Parathyroid adenoma (tissue), 2 donors: ENCODE results near the gene PAX8.
"Not testable (repeated sequence)": the region's sequence is repeated elsewhere in the genome, so short reads cannot be mapped to it uniquely, and the experiment has no call there.

Experiments used
- H2AFZ ChIP-seq: fragments of 300-600 bp; sonication (generic); one replicate; pipeline ENCODE4 v1.7.0; 2017; ENCODE audit warnings: antibody characterized with exemption, mild to moderate bottlenecking
- H3K27ac ChIP-seq: fragments of 300-600 bp; sonication (generic); one replicate; pipeline ENCODE4 v1.7.0; 2017
- H3K27me3 ChIP-seq: fragments of 300-600 bp; sonication (generic); one replicate; pipeline ENCODE4 v1.7.0; 2017; ENCODE audit warnings: low read length; ENCODE audit not compliant: control insufficient read depth, insufficient read depth
- H3K36me3 ChIP-seq: fragments of 300-600 bp; sonication (generic); one replicate; pipeline ENCODE4 v1.7.0; 2017; ENCODE audit warnings: low read length; ENCODE audit not compliant: control insufficient read depth, insufficient read depth
- H3K4me1 ChIP-seq: fragments of 300-600 bp; sonication (generic); one replicate; pipeline ENCODE4 v1.7.0; 2017; ENCODE audit warnings: control low read depth
- H3K4me2 ChIP-seq: fragments of 300-600 bp; sonication (generic); one replicate; pipeline ENCODE4 v1.7.0; 2017; ENCODE audit warnings: low read length
- H3K4me3 ChIP-seq: fragments of 300-600 bp; sonication (generic); one replicate; pipeline ENCODE4 v1.7.0; 2017; ENCODE audit warnings: low read depth, low read length
- H3K79me2 ChIP-seq: fragments of 300-600 bp; sonication (generic); one replicate; pipeline ENCODE4 v1.7.0; 2017; ENCODE audit warnings: control low read depth
- H3K9ac ChIP-seq: fragments of 300-600 bp; sonication (generic); one replicate; pipeline ENCODE4 v1.7.0; 2017; ENCODE audit warnings: mild to moderate bottlenecking
- H3K9me3 ChIP-seq: fragments of 300-600 bp; sonication (generic); one replicate; pipeline ENCODE4 v1.7.0; 2017; ENCODE audit warnings: low read length; ENCODE audit not compliant: control insufficient read depth
- TF ChIP-seq, protein P1 (sequence below): fragments of 300-600 bp; sonication (generic); IDR thresholded peaks from one replicate; pipeline ENCODE4 v1.7.0; 2017; ENCODE audit warnings: antibody characterized with exemption, mild to moderate bottlenecking
- donor health status: primary hyperparathyroidism.

Gene PAX8

DNA sequence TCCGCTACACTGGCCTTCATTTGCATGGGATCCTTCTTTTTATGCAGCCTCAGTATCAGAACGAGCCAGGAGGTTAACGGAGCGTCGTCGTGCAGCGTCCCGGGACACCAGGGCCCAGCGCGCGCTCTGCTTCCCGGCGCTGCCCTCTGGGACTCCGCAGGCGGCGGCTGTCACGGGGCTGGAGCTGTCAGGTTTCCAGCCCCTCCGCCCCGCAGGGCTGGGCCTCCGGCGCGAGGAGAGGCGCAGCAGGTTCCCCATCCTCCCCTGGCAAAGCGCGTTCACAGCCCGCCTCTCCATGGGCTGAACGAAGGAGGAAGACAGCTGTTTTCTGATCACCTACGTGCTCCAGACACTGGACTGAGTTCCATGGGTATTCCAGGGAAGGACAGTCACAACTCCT lies 12.5 kb upstream of the PAX8 start:
- H2AFZ ChIP-seq, result no peak overlapping the region
- no peak overlapping the region for H3K4me2 ChIP-seq
- no peak overlapping the region for H3K4me3 ChIP-seq
- no peak overlapping the region for H3K9ac ChIP-seq
- no peaks in the 10 kb centered on the region for H3K79me2 ChIP-seq
- H3K9me3 ChIP-seq, result no peaks in the 10 kb centered on the region
- no peaks in the 10 kb centered on the region for H3K4me1 ChIP-seq
- H3K27me3 ChIP-seq, result no peaks in the 10 kb centered on the region
- TF ChIP-seq, protein P1, sequence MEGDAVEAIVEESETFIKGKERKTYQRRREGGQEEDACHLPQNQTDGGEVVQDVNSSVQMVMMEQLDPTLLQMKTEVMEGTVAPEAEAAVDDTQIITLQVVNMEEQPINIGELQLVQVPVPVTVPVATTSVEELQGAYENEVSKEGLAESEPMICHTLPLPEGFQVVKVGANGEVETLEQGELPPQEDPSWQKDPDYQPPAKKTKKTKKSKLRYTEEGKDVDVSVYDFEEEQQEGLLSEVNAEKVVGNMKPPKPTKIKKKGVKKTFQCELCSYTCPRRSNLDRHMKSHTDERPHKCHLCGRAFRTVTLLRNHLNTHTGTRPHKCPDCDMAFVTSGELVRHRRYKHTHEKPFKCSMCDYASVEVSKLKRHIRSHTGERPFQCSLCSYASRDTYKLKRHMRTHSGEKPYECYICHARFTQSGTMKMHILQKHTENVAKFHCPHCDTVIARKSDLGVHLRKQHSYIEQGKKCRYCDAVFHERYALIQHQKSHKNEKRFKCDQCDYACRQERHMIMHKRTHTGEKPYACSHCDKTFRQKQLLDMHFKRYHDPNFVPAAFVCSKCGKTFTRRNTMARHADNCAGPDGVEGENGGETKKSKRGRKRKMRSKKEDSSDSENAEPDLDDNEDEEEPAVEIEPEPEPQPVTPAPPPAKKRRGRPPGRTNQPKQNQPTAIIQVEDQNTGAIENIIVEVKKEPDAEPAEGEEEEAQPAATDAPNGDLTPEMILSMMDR, result no peak
- H3K36me3 ChIP-seq, result no peaks in the 10 kb centered on the region
- H3K27ac ChIP-seq, result no peak overlapping the region

DNA sequence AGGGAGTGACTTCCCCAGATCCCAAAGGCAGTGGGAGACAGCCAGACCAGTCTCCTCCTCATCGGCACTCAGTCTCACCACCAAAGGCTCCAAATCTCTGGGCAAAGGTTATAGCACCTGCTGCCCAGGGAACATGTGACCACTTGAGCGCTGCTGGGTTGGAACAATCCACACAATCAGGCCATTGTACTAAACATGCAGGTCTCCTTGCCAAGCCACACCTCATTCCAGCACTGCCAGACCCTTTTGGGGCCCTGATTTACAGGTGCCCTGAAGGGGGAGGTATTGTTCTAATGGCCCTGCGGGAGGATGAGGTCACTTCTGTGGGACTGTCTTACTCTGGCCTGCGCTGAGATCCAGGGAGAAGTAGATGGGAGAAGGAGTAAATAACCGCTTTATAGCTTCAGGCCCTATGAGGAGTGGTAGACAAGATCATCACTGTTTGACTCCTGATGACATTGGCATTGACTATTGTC lies 10.0 kb upstream of the PAX8 start:
- H3K4me1 ChIP-seq, H3K4me3 ChIP-seq, H3K27ac ChIP-seq: not testable (repeated sequence)

DNA sequence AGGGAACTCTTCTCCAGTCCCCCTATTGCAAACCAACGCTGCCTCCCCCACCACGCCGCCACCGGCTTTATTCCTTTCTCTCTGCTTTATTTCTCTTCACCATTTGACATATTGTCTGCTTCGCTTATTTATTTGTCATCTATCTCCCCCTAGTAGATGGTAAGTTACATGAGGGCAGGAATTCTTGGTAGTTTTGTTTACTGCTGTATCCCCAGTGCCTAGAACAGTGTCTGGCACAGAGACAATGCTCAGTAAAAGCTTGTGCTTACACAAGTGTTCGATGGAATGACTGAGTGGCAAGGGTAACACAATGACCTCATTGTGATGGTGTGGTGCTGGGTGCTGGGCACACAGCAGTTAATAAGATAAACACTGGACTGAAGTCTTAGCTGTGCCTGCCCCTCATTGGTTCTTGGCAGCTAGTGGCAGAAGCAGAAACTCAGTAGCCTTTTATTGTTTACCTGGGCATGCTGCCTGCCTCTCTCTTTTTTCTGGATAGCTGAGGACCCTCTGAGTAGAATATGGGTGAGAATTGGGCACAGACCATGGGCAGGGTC lies 9.5 kb upstream of the PAX8 start:
- H3K79me2 ChIP-seq, H3K9me3 ChIP-seq, H2AFZ ChIP-seq, H3K4me1 ChIP-seq, H3K27ac ChIP-seq, H3K4me3 ChIP-seq, H3K9ac ChIP-seq, H3K4me2 ChIP-seq, H3K27me3 ChIP-seq, H3K36me3 ChIP-seq: not testable (repeated sequence)

More for the DNA sequence above, 10.0 kb upstream of the PAX8 start:
- H3K9ac ChIP-seq, H3K9me3 ChIP-seq, H3K27me3 ChIP-seq, H3K79me2 ChIP-seq, H3K36me3 ChIP-seq, H2AFZ ChIP-seq, H3K4me2 ChIP-seq: not testable (repeated sequence)

DNA sequence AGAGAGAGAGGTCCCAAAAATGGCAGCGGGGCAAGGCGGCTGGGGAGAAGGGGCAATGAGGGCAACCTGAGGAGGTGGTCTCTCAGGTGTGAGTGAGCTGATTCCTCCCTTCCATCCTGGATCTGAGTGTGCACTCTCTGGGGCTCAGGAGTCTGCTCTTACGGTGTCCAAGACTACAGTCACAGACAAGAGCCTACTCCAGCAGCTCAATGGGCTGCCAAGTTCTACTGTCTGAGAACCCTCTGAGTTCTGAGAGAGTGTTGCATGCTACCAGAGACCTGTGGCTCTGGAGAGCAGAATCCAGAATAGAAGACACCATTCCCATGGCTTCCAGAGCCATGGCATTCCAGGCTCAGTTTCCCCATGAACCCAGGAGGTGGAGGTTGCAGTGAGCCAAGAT lies 7.1 kb upstream of the PAX8 start:
- no peak overlapping the region for H3K4me2 ChIP-seq
- H3K9ac ChIP-seq, result no peak overlapping the region
- H3K36me3 ChIP-seq, result no peaks in the 10 kb centered on the region
- TF ChIP-seq, protein P1, result no peak
- no peak overlapping the region for H2AFZ ChIP-seq
- H3K27ac ChIP-seq, result no peak overlapping the region
- no peaks in the 10 kb centered on the region for H3K27me3 ChIP-seq
- H3K4me3 ChIP-seq, result no peak overlapping the region
- no peaks in the 10 kb centered on the region for H3K9me3 ChIP-seq
- no peaks in the 10 kb centered on the region for H3K4me1 ChIP-seq
- no peaks in the 10 kb centered on the region for H3K79me2 ChIP-seq

DNA sequence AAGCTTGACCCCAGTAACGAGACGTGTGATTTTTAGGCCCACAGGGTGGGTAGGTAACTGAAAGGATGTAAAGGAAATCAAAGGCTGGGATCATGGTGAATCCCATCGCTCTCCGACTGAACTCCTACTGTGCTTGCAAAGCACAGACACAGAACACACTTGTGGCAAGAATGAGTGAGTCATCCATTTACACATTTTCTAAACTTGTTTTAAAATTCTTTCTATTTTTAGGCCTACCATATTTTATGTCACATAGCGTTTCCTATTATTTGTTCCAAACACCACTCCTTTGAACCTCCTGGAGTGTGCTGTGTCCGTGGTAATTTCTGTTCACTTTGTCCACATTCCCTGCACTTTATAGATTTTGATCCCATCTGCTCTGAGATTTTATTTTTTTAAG lies 6.3 kb upstream of the PAX8 start:
- H3K4me2 ChIP-seq, H3K9ac ChIP-seq, H3K4me3 ChIP-seq, H2AFZ ChIP-seq, H3K36me3 ChIP-seq, H3K4me1 ChIP-seq, H3K79me2 ChIP-seq, H3K27ac ChIP-seq, H3K27me3 ChIP-seq, H3K9me3 ChIP-seq: not testable (repeated sequence)

DNA sequence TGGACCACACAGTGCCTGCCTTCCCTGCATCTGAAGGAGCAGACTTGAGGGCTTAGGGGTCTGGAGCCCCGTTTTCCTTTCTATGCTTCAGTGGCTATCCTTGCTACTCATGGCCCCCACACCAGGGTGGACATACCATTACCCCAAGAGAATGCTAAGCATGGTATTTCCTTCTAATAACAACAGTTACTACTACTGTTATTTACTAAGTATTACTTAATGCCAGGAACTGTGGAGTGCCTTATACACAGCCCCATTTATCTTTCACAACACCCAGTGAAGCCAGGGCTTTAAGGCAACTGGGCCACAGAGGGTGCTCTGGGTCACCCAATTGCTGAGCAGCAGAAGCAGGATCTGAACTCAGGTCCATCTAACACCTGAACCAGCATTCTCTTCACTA lies 5.8 kb upstream of the PAX8 start:
- no peaks in the 10 kb centered on the region for H3K4me1 ChIP-seq
- H3K27me3 ChIP-seq, result no peaks in the 10 kb centered on the region
- H3K36me3 ChIP-seq, result no peaks in the 10 kb centered on the region
- TF ChIP-seq, protein P1, result no peak
- H2AFZ ChIP-seq, result no peak overlapping the region
- no peak overlapping the region for H3K4me2 ChIP-seq
- H3K79me2 ChIP-seq, result no peaks in the 10 kb centered on the region
- H3K4me3 ChIP-seq, result no peak overlapping the region
- no peaks in the 10 kb centered on the region for H3K9me3 ChIP-seq
- no peak overlapping the region for H3K9ac ChIP-seq
- H3K27ac ChIP-seq, result no peak overlapping the region
